ENCODE data around the gene WAS. TPM values are rescaled to one million over a fixed set of nuclear protein-coding genes. Genes with fewer than 3 reads are reported as not detected.
"Not testable (repeated sequence)": the region's sequence is repeated elsewhere in the genome, so short reads cannot be mapped to it uniquely, and the experiment has no call there.

Gene WAS
- 100 to 1,000 TPM; 165 to 177 TPM for total RNA-seq

DNA sequence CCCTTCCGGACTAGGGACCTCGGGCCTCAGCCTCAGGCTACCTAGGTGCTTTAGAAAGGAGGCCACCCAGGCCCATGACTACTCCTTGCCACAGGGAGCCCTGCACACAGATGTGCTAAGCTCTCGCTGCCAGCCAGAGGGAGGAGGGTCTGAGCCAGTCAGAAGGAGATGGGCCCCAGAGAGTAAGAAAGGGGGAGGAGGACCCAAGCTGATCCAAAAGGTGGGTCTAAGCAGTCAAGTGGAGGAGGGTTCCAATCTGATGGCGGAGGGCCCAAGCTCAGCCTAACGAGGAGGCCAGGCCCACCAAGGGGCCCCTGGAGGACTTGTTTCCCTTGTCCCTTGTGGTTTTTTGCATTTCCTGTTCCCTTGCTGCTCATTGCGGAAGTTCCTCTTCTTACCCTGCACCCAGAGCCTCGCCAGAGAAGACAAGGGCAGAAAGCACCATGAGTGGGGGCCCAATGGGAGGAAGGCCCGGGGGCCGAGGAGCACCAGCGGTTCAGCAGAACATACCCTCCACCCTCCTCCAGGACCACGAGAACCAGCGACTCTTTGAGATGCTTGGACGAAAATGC is at the start of gene WAS:
WAS (plus strand) TSS at position 389 of the 572 bp plus-strand sequence; CDS start at position 444, 55 bp downstream.
- DNase-seq, result peak; percentile 61
- peaks cover 43% of the 10 kb centered on the region for H3K36me3 Mint-ChIP-seq (ENCODE audit: low read depth)
- H3K27me3 Mint-ChIP-seq, result no peaks in the 10 kb centered on the region
- ChIA-PET CTCF (interaction anchor here (0.7 to 1.2 kb wide), 3 partner anchors 9 to 255 kb away, joined by 3 to 4 read pairs (median 4); no protein-coding TSS in a partner anchor), POLR2A (interaction anchor here (0.5 kb wide), 1 partner anchor 175 kb away, joined by 3 read pairs; no protein-coding TSS in a partner anchor)
- peak within 1 kb of the TSS; percentile 95 for H3K4me3 Mint-ChIP-seq
- H3K27ac Mint-ChIP-seq, result peak within 1 kb of the TSS; percentile 94
- no peaks in the 10 kb centered on the region for H3K9me3 Mint-ChIP-seq
- peaks cover 60% of the 10 kb centered on the region for H3K4me1 Mint-ChIP-seq

DNA sequence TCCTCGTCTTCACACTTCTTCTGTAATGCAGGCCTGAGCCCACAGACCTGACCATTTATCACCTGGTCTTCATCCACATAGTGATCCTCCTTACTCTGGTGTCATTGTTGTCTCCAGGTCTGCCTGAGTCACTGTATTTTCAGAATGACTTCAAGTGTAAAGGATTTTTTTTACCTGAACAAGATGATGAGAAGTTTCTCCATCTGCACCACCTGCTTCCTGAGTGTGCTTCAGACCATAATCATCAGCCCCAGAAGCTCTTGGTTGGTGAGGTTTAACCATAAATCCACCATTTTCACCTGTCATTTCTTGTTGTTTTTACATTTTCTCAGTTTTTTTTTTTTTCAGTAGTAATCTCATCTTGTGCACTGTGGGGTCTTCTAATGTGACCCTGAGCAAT is 47.3 kb upstream of the WAS start:
- Mint-ChIP-seq H3K27ac (no peak overlapping the region), H3K4me3 (no peak overlapping the region)

DNA sequence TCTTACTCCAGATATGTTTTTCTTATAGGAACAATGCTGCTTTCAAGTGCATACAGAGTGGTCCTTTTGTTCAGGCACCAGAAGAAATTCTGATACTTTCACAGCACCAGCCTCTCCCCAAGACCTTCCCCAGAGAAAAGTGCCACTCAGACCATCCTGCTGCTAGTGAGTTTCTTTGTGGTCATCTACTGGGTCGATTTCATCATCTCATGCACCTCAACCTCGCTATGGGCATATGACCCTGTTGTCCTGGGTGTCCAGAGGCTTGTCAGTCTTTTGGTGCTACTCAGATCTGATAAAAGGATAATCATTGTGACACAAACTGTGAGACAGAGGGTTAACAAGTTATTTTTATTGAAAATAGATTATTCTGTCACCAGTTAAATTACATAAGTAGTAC is 46.8 kb upstream of the WAS start:
- no peaks in the 10 kb centered on the region for H3K27me3 Mint-ChIP-seq

More for the DNA sequence above, 47.3 kb upstream of the WAS start:
- POLR2A ChIA-PET, result no interaction called here
- peaks cover 14% of the 10 kb centered on the region for H3K4me1 Mint-ChIP-seq
- H3K9me3 Mint-ChIP-seq, result no peaks in the 10 kb centered on the region
- H3K36me3 Mint-ChIP-seq (ENCODE audit: low read depth), result no peaks in the 10 kb centered on the region
- CTCF ChIA-PET, result no interaction called here
- no peaks in the 10 kb centered on the region for H3K27me3 Mint-ChIP-seq
- no peak for DNase-seq

GRCh38 chrX:48645669-48646068 is 37.9 kb upstream of the WAS start:
- Mint-ChIP-seq H3K4me1 (peaks cover 3% of the 10 kb centered on the region), H3K4me3 (no peak overlapping the region), H3K9me3 (no peaks in the 10 kb centered on the region), H3K27me3 (no peaks in the 10 kb centered on the region), H3K27ac (no peak overlapping the region), H3K36me3 (ENCODE audit: low read depth) (no peaks in the 10 kb centered on the region)
- DNase-seq, result no peak
- POLR2A ChIA-PET, result no interaction called here
- CTCF ChIA-PET, result no interaction called here

More for the DNA sequence above, 46.8 kb upstream of the WAS start:
- ChIA-PET POLR2A (no interaction called here), CTCF (no interaction called here)
- Mint-ChIP-seq H3K4me1 (peaks cover 9% of the 10 kb centered on the region), H3K9me3 (no peaks in the 10 kb centered on the region), H3K4me3 (no peak overlapping the region), H3K27ac (no peak overlapping the region), H3K36me3 (ENCODE audit: low read depth) (no peaks in the 10 kb centered on the region)
- DNase-seq, result no peak

GRCh38 chrX:48648336-48648751 is 35.3 kb upstream of the WAS start:
- CTCF ChIA-PET, result interaction anchor here (0.9 to 1.7 kb wide), 8 partner anchors 15 to 515 kb away, joined by 3 to 5 read pairs (median 3); partner anchors contain the start of gene TFE3
- Mint-ChIP-seq H3K4me1 (peaks cover 16% of the 10 kb centered on the region), H3K27me3 (no peaks in the 10 kb centered on the region), H3K36me3 (ENCODE audit: low read depth) (no peaks in the 10 kb centered on the region), H3K4me3 (no peak overlapping the region), H3K9me3 (no peaks in the 10 kb centered on the region), H3K27ac (no peak overlapping the region)
- DNase-seq, result peak; percentile 45
- POLR2A ChIA-PET, result interaction anchor here (1.0 kb wide), 1 partner anchor 250 kb away, joined by 4 read pairs; the partner anchor contains the start of genes PQBP1 and TIMM17B

DNA sequence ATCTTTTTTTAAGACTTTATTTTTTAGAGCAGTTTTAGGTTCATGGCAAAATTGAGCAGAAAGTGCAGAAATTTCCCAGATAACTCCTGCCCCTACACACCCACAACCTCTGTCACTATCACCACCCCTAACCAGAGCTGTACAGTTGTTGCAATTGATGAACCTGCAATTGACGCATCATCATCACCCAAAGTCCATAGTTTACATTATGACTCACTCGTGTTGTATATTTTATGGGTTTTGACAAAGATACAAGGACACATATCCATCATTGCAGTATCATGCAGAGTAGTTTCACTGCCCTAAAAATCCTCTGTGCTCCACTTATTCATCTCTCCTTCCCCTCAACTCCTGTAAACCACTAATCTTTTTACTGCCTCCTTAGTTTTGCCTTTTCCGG is 34.5 kb upstream of the WAS start:
- Mint-ChIP-seq H3K27ac (no peak overlapping the region), H3K36me3 (ENCODE audit: low read depth) (no peaks in the 10 kb centered on the region), H3K9me3 (no peaks in the 10 kb centered on the region), H3K4me3 (no peak overlapping the region), H3K27me3 (no peaks in the 10 kb centered on the region), H3K4me1 (peaks cover 19% of the 10 kb centered on the region)
- no peak for DNase-seq
- ChIA-PET CTCF (interaction anchor here (0.9 to 1.7 kb wide), 2 partner anchors 17 to 515 kb away, joined by 3 to 5 read pairs; no protein-coding TSS in a partner anchor), POLR2A (interaction anchor here (1.0 kb wide), 1 partner anchor 249 kb away, joined by 4 read pairs; the partner anchor contains the start of genes PQBP1 and TIMM17B)

- Mint-ChIP-seq H3K4me1 (peaks cover 19% of the 10 kb centered on the region), H3K27ac (peak overlapping the region; percentile 57)
- H3K36me3 Mint-ChIP-seq (ENCODE audit: low read depth); H3K27me3 Mint-ChIP-seq; H3K9me3 Mint-ChIP-seq; POLR2A ChIA-PET; H3K4me3 Mint-ChIP-seq: not testable (repeated sequence)
- CTCF ChIA-PET, result interaction anchor here (0.9 kb wide), 1 partner anchor 19 kb away, joined by 3 read pairs; no protein-coding TSS in a partner anchor
- DNase-seq, result peak; percentile 20
Measured at GRCh38 chrX:48652055-48652579, 31.5 kb upstream of the WAS start.

DNA sequence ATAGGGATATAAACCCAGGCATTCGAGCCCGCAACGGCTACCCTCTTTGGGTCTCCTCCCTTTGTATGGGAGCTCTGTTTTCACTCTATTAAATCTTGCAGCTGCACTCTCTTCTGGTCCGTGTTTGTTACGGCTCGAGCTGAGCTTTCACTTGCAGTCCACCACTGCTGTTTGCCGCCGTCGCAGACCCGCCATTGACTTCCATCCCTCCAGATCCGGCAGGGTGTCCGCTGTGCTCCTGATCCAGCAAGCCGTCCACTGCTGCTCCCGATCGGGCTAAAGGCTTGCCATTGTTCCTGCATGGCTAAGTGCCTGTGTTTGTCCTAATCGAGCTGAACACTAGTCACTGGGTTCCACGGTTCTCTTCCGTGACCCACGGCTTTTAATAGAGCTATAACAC is 28.9 kb upstream of the WAS start:
- CTCF ChIA-PET; H3K36me3 Mint-ChIP-seq (ENCODE audit: low read depth); H3K27me3 Mint-ChIP-seq; POLR2A ChIA-PET; DNase-seq; H3K4me3 Mint-ChIP-seq; H3K9me3 Mint-ChIP-seq: not testable (repeated sequence)
- H3K4me1 Mint-ChIP-seq, result peaks cover 16% of the 10 kb centered on the region
- peak overlapping the region; percentile 13 for H3K27ac Mint-ChIP-seq

DNA sequence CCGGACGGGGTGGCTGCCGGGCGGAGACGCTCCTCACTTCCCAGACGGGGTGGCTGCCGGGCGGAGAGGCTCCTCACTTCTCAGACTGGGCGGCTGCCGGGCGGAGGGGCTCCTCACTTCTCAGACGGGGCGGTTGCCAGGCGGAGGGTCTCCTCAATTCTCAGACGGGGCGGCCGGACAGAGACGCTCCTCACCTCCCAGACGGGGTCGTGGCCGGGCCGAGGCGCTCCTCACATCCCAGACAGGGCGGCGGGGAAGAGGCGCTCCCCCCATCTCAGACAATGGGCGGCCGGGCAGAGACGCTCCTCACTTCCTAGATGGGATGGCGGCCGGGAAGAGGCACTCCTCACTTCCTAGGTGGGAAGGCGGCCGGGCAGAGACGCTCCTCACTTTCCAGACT is 23.9 kb upstream of the WAS start:
- H3K9me3 Mint-ChIP-seq; H3K27ac Mint-ChIP-seq; DNase-seq; H3K4me3 Mint-ChIP-seq; POLR2A ChIA-PET; CTCF ChIA-PET; H3K36me3 Mint-ChIP-seq (ENCODE audit: low read depth); H3K4me1 Mint-ChIP-seq; H3K27me3 Mint-ChIP-seq: not testable (repeated sequence)

- Mint-ChIP-seq H3K36me3 (ENCODE audit: low read depth) (no peaks in the 10 kb centered on the region), H3K4me3 (no peak overlapping the region), H3K27me3 (no peaks in the 10 kb centered on the region), H3K9me3 (no peaks in the 10 kb centered on the region), H3K27ac (no peak overlapping the region), H3K4me1 (peaks cover 7% of the 10 kb centered on the region)
- CTCF ChIA-PET, result interaction anchor here (0.6 to 1.5 kb wide), 2 partner anchors 15 to 512 kb away, joined by 3 to 4 read pairs; no protein-coding TSS in a partner anchor
- POLR2A ChIA-PET, result no interaction called here
- no peak for DNase-seq
Measured at GRCh38 chrX:48663241-48663640, 20.4 kb upstream of the WAS start.

GRCh38 chrX:48664156-48664555 is 19.4 kb upstream of the WAS start:
- Mint-ChIP-seq H3K9me3 (no peaks in the 10 kb centered on the region), H3K36me3 (ENCODE audit: low read depth) (no peaks in the 10 kb centered on the region), H3K4me1 (peaks cover 7% of the 10 kb centered on the region), H3K27ac (no peak overlapping the region), H3K4me3 (no peak overlapping the region), H3K27me3 (no peaks in the 10 kb centered on the region)
- ChIA-PET POLR2A (no interaction called here), CTCF (interaction anchor here (1.5 kb wide), 1 partner anchor 16 kb away, joined by 3 read pairs; no protein-coding TSS in a partner anchor)
- DNase-seq, result no peak

DNA sequence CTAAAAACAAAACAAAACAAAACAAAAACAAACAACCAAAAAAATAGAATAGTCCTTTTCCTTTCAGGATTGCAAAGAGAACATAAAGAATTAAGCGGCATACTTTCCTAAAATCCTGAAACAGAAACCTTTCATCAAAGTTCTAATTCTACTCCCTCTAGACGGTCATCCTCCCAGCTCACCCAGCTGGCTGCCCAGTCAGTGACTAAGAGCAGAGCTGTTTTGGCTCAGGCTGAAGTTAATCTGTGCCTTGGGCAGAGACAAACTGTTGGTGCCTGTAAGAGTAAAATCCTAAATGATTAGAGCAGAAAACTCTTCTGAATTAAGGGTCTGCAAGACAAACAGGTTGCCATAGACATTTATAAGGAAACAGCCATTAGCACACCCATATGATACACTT is 17.6 kb upstream of the WAS start:
- ChIA-PET CTCF (interaction anchor here (0.5 kb wide), 1 partner anchor 1471 kb away, joined by 5 read pairs; no protein-coding TSS in a partner anchor), POLR2A (no interaction called here)
- H3K27me3 Mint-ChIP-seq, result no peaks in the 10 kb centered on the region
- no peak overlapping the region for H3K27ac Mint-ChIP-seq
- H3K9me3 Mint-ChIP-seq, result no peaks in the 10 kb centered on the region
- peaks cover 5% of the 10 kb centered on the region for H3K4me1 Mint-ChIP-seq
- no peaks in the 10 kb centered on the region for H3K36me3 Mint-ChIP-seq (ENCODE audit: low read depth)
- no peak overlapping the region for H3K4me3 Mint-ChIP-seq
- no peak for DNase-seq

- Mint-ChIP-seq H3K36me3 (ENCODE audit: low read depth) (no peaks in the 10 kb centered on the region), H3K9me3 (no peaks in the 10 kb centered on the region), H3K4me3 (no peak overlapping the region), H3K27ac (no peak overlapping the region), H3K4me1 (no peaks in the 10 kb centered on the region), H3K27me3 (no peaks in the 10 kb centered on the region)
- POLR2A ChIA-PET, result no interaction called here
- CTCF ChIA-PET, result interaction anchor here (0.5 kb wide), 1 partner anchor 1471 kb away, joined by 5 read pairs; no protein-coding TSS in a partner anchor
- DNase-seq, result no peak
Measured at GRCh38 chrX:48666649-48667048, 16.9 kb upstream of the WAS start.
